ENCODE data around the gene ALG14. TPM values are rescaled to one million over a fixed set of nuclear protein-coding genes. Genes with fewer than 3 reads are reported as not detected.

The ALG14 gene
- total and polyA plus RNA-seq, 10 of the 15 experiments (the other 5 are each of a cell fraction or from before 2014, with no cell fraction given) = 2.6 to 19.2 (median 7.5) TPM

DNA sequence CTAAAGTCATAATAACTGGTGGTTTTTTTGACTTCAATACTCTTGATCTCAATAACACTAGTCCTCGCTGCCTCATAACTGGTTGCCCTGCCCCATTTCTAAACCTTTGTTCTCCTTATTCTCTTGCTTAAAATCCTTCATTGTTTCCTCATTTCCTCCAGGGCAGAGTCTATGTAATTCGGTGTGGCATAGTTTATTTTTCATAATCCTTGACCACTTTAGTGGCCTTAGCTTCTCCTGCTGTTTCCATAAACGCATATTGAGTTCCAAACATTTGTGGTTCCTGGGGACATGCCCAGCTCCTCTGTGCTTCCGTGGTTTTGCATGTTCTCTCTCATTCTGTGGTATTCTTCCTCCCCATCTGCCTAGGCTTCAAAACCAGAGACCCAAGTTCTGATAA is 25.4 kb upstream of the ALG14 start (continued):
- no peak for TF ChIP-seq HDAC6 (IDR thresholded peaks at IDR 0.05; ENCODE audit: unreplicated experiment)
- TF ChIP-seq BCL3 (IDR thresholded peaks at IDR 0.05; ENCODE audit: borderline replicate concordance, insufficient read depth, low read depth, low read length, poor library complexity, severe bottlenecking) = no peak
- no peak for TF ChIP-seq EED (IDR thresholded peaks at IDR 0.05; ENCODE audit: low read depth)
- TF ChIP-seq ZNF622 (IDR thresholded peaks at IDR 0.05) = no peak
- TF ChIP-seq SPI1 (IDR thresholded peaks at IDR 0.05; ENCODE audit: borderline replicate concordance, insufficient read depth, low read depth, low read length) = no peak
- TF ChIP-seq MTA3 (IDR thresholded peaks at IDR 0.05; ENCODE audit: borderline replicate concordance, low read length) = no peak
- no peak for TF ChIP-seq RCOR1 (conservative IDR thresholded peaks at IDR 0.05; ENCODE audit: low read depth, low read length)
- no peak for TF ChIP-seq EP300 (IDR thresholded peaks at IDR 0.05; ENCODE audit: borderline replicate concordance in 1 of 2, control insufficient read depth in 1 of 2, low read depth in 2 of 2, low read length in 2 of 2)
- TF ChIP-seq LARP7 (IDR thresholded peaks at IDR 0.05) = no peak
- no peak for TF ChIP-seq RELA (IDR thresholded peaks at IDR 0.05; ENCODE audit: borderline replicate concordance, partially characterized antibody)
- no peak for TF ChIP-seq E2F4 (IDR thresholded peaks at IDR 0.05; ENCODE audit: low read depth, low read length)

- DNase-seq (ENCODE audit: low read depth, low spot score) (no peak), FAIRE-seq (no peak), ATAC-seq (no peak)
- intact Hi-C loops (cut with micrococcal nuclease; ENCODE audit: unreplicated experiment) (no loop called here), in situ Hi-C loops (cut with MboI) (no loop called here)
- ChIA-PET POLR2A (no interaction called here), CTCF (interaction anchor here (0.7 kb wide), 1 partner anchor 14 kb away, joined by 3 read pairs; no protein-coding TSS in a partner anchor), SMC1A (ENCODE audit: uncharacterized antibody, unreplicated experiment) (no interaction called here), RAD21 (ENCODE audit: unreplicated experiment) (no interaction called here)
- Histone ChIP-seq H3K4me2 (ENCODE audit: control insufficient read depth, insufficient read depth) (no peak overlapping the region), H3K9me3 (replicated peaks; ENCODE audit: control insufficient read depth, insufficient read depth, low read length) (no peaks in the 10 kb centered on the region), H3K36me3 (ENCODE audit: control insufficient read depth in 2 of 2, insufficient read depth in 2 of 2, low read length in 1 of 2) (no peaks in the 10 kb centered on the region), H4K20me1 (ENCODE audit: control insufficient read depth, insufficient read depth) (no peaks in the 10 kb centered on the region), H3K9ac (ENCODE audit: control insufficient read depth, insufficient read depth, low read length) (no peak overlapping the region), H3K4me3 (no peak overlapping the region), H3K79me2 (ENCODE audit: control insufficient read depth, insufficient read depth, low read length) (no peaks in the 10 kb centered on the region), H2AFZ (ENCODE audit: control insufficient read depth, low read depth, low read length) (no peak overlapping the region), H3K27me3 (replicated peaks in 1 of 2; ENCODE audit: control insufficient read depth in 2 of 2, insufficient read depth in 2 of 2, low read length in 1 of 2) (0 out of 4 replicates have a peak, but pooled peaks cover 0 to 2% of the 10 kb centered on the region in 2 experiments), H3K4me1 (ENCODE audit: control insufficient read depth, insufficient read depth, low read length) (peaks cover 6% of the 10 kb centered on the region), H3K27ac (ENCODE audit: control insufficient read depth, insufficient read depth) (no peak overlapping the region)
- BruUV-seq (replicated peaks) = no TSS peak
- 90% methylated on average over 4 of the region's 4 CpGs for WGBS (ENCODE audit: insufficient coverage, insufficient replicate concordance, low lambda C conversion rate, missing lambda C conversion rate)
- no peak for TF ChIP-seq SMAD1 (IDR thresholded peaks at IDR 0.05; ENCODE audit: low read depth, partially characterized antibody)
- no peak for TF ChIP-seq NBN (IDR thresholded peaks at IDR 0.05)
Measured at GRCh38 chr1:95097426-95097825, 24.7 kb upstream of the ALG14 start.
